ENCODE measurements around the gene DVL3. TPM values are rescaled to one million over a fixed set of nuclear protein-coding genes. Genes with fewer than 3 reads are reported as not detected.
"Not testable (repeated sequence)": the region's sequence is repeated elsewhere in the genome, so short reads cannot be mapped to it uniquely, and the experiment has no call there.

DVL3 gene
- total RNA-seq, 1 experiment from 2014 or later, result 60.7 TPM

GRCh38 chr3:184160456-184160855, 5.3 kb downstream of the DVL3 start:
- ATAC-seq, result no peak
- H3K79me2 ChIP-seq (ENCODE audit: insufficient read depth, low read length), result peaks cover 56% of the 10 kb centered on the region
- H3K9me3 ChIP-seq (ENCODE audit: control insufficient read depth in 1 of 2, insufficient read depth in 1 of 2, low read depth in 1 of 2, low read length in 2 of 2), result no peaks in the 10 kb centered on the region
- CTCF ChIA-PET, result no interaction called here
- no TSS peak for BruUV-seq (replicated peaks)
- TF ChIP-seq EZH2 (IDR thresholded peaks at IDR 0.05) (no peak), EZH2phosphoT487 (IDR thresholded peaks at IDR 0.05; ENCODE audit: borderline replicate concordance) (no peak), YY1 (IDR thresholded peaks at IDR 0.05; ENCODE audit: extremely low read depth, insufficient replicate concordance, low read depth, low read length) (no peak), POLR2AphosphoS5 (IDR thresholded peaks at IDR 0.05; ENCODE audit: low read depth, low read length) (no peak), RAD21 (IDR thresholded peaks at IDR 0.05; ENCODE audit: low read depth) (no peak)
- no peak overlapping the region for H2AFZ ChIP-seq (ENCODE audit: low read depth, low read length, poor library complexity, severe bottlenecking)
- H3K4me3 ChIP-seq (replicated peaks in 1 of 2; ENCODE audit: low read depth in 1 of 2, low read length in 2 of 2), result no peak overlapping the region
- no peak overlapping the region for H3K9ac ChIP-seq (ENCODE audit: low read length)
- no peak for DNase-seq (ENCODE audit: low read depth, low spot score)
- no peaks in the 10 kb centered on the region for H3K27me3 ChIP-seq (ENCODE audit: insufficient read depth, low read length)
- H3K27ac ChIP-seq (ENCODE audit: low read depth, low read length), result no peak overlapping the region
- intact Hi-C loops (cut with micrococcal nuclease), result no loop called here
- no peaks in the 10 kb centered on the region for H4K20me1 ChIP-seq (ENCODE audit: insufficient read depth)
- POLR2A ChIA-PET, result no interaction called here
- peaks cover 7 to 11% of the 10 kb centered on the region in 2 experiments; a peak in 3 of 4 replicates for H3K4me1 ChIP-seq (ENCODE audit: control insufficient read depth in 1 of 2, insufficient read depth in 2 of 2, low read length in 2 of 2)
- RAD21 ChIA-PET (ENCODE audit: low non-redundant PET in 1 of 2, low total read pairs in 2 of 2, uncharacterized antibody in 2 of 2, unreplicated experiment in 2 of 2), result no interaction called here
- H3K9me2 ChIP-seq (ENCODE audit: insufficient read depth), result no peaks in the 10 kb centered on the region
- H3K4me2 ChIP-seq (ENCODE audit: low read length), result no peak overlapping the region
- peaks cover 12 to 14% of the 10 kb centered on the region in 2 experiments; a peak in 3 of 4 replicates for H3K36me3 ChIP-seq (ENCODE audit: control insufficient read depth in 1 of 2, insufficient read depth in 2 of 2, low read length in 2 of 2)

GRCh38 chr3:184162571-184163070, 7.4 kb downstream of the DVL3 start:
- H4K20me1 ChIP-seq (ENCODE audit: insufficient read depth); intact Hi-C loops (cut with micrococcal nuclease); H3K9me3 ChIP-seq (ENCODE audit: control insufficient read depth in 1 of 2, insufficient read depth in 1 of 2, low read depth in 1 of 2, low read length in 2 of 2); H3K27me3 ChIP-seq (ENCODE audit: insufficient read depth, low read length); POLR2A ChIA-PET; H3K4me1 ChIP-seq (ENCODE audit: control insufficient read depth in 1 of 2, insufficient read depth in 2 of 2, low read length in 2 of 2); RAD21 ChIA-PET (ENCODE audit: low non-redundant PET in 1 of 2, low total read pairs in 2 of 2, uncharacterized antibody in 2 of 2, unreplicated experiment in 2 of 2); CTCF ChIA-PET; H3K9ac ChIP-seq (ENCODE audit: low read length); H3K9me2 ChIP-seq (ENCODE audit: insufficient read depth); H2AFZ ChIP-seq (ENCODE audit: low read depth, low read length, poor library complexity, severe bottlenecking); H3K27ac ChIP-seq (ENCODE audit: low read depth, low read length); ATAC-seq; DNase-seq (ENCODE audit: low read depth, low spot score); H3K4me2 ChIP-seq (ENCODE audit: low read length); H3K4me3 ChIP-seq (replicated peaks in 1 of 2; ENCODE audit: low read depth in 1 of 2, low read length in 2 of 2); BruUV-seq (replicated peaks): not testable (repeated sequence)
- Histone ChIP-seq H3K36me3 (ENCODE audit: control insufficient read depth in 1 of 2, insufficient read depth in 2 of 2, low read length in 2 of 2) (peaks cover 30% of the 10 kb centered on the region in 2 experiments; a peak in 3 of 4 replicates), H3K79me2 (ENCODE audit: insufficient read depth, low read length) (peaks cover 35% of the 10 kb centered on the region)
